Measurements from ENCODE around the gene GRIK2.
"Not testable (repeated sequence)": the region's sequence is repeated elsewhere in the genome, so short reads cannot be mapped to it uniquely, and the experiment has no call there.

Gene GRIK2

DNA sequence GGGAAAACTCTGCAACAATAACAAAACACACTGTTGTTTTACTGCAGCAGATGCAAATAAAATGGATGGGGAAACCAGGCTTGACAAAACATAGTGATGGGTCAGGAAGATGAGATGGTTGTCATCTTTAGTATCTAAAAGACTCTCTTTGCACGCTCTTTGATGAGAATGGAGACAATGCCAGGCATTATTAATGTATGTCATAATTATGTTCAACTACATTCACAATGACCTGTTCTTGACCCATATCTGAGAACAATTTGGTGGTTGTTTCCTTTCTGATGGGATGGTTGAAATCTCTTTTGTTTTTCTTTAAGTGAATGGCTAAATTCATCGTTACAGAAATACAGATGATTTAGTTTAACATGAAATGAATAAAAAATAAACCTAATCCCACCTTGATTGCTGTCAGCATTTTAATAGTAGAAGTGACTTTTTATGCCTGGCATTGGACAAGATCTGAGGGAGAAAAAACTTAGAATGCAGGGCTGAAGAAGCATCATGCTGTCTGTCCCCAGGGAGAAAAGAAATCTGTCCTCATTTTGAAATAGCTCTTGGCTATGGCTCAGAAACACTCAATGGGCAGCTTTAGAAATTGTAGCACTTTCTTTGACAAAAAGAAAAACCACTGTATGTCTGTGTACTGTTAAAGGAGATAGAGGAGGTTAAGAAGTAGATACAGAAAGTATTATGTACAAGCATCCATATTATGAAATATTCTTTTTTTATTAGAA is 12.4 kb upstream of the GRIK2 start:
- DNase-seq (ENCODE audit: insufficient read length, low spot score) (no peak), FAIRE-seq (no peak)
- TF ChIP-seq, protein P1, sequence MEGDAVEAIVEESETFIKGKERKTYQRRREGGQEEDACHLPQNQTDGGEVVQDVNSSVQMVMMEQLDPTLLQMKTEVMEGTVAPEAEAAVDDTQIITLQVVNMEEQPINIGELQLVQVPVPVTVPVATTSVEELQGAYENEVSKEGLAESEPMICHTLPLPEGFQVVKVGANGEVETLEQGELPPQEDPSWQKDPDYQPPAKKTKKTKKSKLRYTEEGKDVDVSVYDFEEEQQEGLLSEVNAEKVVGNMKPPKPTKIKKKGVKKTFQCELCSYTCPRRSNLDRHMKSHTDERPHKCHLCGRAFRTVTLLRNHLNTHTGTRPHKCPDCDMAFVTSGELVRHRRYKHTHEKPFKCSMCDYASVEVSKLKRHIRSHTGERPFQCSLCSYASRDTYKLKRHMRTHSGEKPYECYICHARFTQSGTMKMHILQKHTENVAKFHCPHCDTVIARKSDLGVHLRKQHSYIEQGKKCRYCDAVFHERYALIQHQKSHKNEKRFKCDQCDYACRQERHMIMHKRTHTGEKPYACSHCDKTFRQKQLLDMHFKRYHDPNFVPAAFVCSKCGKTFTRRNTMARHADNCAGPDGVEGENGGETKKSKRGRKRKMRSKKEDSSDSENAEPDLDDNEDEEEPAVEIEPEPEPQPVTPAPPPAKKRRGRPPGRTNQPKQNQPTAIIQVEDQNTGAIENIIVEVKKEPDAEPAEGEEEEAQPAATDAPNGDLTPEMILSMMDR (IDR thresholded peaks at IDR 0.05; ENCODE audit: insufficient read depth, missing control alignments) = no peak

DNA sequence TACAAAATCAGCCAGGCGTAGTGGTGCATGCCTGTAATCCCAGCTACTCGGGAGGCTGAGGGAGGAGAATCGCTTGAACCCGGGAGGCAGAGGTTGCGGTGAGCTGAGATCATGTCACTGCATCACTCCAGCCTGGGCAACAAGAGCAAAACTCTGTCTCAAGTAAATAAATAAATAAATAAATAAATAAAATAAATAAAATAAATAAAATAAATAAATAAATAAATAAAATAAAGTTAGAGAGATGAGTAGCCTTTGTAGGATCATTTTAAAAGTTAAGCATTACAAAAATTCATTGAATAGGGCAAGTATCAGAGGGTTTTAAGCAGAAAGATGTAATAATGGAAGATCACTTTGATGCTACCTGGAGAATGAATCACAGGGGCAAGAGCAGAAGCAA is 9.8 kb upstream of the GRIK2 start:
- not testable (repeated sequence) for FAIRE-seq; DNase-seq (ENCODE audit: insufficient read length, low spot score)

DNA sequence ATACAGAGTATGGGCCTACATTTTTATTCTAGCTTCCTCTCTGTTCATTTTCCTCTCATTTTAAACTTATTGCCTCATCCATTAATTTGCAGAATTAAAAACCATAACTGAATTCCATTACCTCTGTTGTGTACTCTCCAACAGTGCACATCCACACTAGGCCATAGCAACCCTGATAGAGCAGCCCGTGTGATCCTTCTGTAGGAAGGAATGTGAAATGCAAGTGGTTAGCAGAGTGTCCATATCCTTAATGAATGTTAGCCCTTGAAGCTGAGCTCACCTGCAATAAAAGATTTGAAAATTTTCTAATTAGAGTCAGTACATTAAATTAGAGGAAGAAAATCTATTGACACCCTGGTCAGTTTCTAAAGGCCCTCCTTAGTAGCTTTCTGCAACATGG is 6.5 kb upstream of the GRIK2 start:
- TF ChIP-seq, protein P1 (IDR thresholded peaks at IDR 0.05; ENCODE audit: insufficient read depth, missing control alignments) = peak; percentile 11
- DNase-seq (ENCODE audit: insufficient read length, low spot score) (no peak), FAIRE-seq (no peak)

DNA sequence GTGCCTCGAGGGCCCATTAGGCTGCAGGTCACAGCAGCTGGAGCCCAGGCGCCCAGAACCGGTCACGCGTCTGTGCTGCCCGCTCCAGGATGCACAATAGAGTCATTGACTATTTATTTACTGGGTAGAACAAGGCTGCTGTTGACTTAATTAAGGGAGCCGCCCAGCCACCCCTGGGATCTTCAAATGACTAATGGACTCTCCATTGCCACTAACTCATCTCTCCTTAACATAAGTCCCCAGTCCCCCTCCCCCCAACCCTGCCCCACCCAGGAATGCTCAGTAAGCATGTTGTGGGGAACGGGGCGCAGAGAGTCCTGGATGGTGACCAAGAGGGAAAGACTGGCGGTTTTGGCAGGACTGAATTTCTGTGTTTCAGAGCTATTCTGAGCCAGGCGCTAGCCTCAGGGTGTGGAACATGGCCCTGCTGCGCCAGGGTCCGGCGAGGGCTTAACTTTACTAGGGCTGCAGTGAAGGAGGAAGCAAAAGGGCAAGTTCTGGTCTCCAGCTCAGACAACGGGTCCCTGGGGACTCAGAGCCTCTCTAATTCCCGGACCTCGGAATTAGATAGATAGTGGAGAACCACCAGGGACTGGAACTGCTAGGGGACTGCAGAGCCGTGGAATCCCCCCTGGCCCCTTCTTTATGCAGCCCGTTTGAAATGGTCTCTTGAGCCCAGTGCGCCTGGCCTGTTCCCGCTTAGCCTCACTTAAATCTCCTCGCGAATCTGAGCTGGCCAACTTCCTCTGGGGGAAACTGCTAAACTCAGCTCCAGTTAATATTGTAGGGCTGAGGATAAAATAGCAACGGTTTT is 1.5 kb upstream of the GRIK2 start:
- FAIRE-seq (no peak), DNase-seq (ENCODE audit: insufficient read length, low spot score) (no peak)

DNA sequence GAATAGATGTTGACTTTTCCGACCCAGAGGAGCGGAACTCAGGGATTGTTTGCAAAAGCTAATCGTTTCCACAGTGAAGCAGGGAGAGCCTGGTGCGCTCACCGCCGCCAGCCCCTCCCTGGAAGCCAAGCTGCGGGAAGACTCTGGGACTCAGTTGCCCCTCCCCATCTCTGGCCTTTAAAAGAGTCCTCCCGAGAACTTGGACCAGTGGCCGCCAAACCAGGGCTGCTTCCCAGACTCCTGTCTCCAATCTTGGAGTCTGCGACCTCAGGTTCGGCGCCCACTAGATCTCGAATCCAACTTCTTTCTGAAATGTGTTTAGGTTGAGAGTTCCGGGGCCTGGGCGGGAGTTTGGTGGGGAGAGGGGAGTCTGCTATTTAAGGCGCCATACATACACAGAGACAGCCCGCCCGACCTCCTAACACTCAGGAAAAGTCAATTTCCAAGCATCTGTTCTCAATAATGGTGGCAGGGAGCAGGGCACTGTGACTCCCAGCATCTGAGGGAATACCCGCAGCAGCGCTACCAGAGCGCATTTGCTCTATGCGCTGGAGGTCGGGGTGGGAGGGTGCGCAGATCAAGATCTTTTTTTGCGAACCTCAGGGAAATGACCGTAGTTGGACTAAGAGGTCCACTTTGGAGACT is 800 bp upstream of the GRIK2 start:
- no peak for FAIRE-seq
- DNase-seq (ENCODE audit: insufficient read length, low spot score) = no peak
- TF ChIP-seq, protein P1 (IDR thresholded peaks at IDR 0.05; ENCODE audit: insufficient read depth, missing control alignments) = no peak

More for the DNA sequence above, 1.5 kb upstream of the GRIK2 start:
- TF ChIP-seq, protein P1 (IDR thresholded peaks at IDR 0.05; ENCODE audit: insufficient read depth, missing control alignments) = no peak

DNA sequence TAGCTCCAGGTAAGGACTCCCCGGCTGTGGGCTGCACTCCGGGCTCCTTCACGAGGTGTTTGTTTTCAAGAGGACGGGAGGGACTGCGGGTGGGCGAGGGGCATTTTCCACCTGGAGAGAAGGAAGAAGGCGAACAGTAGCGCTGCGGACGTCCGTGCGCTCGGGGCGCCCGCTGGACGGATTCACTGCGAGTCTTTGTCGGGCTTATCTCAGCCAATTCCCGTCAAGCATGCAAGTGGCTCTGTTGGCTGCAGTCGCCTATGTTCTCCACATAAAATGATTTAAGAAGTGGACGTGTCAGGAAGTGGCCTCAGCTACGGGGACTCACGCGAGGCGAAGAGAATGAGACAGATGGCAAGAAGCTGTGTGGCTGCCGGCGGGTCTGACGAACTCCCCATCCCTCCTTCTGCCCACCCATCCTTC is 332 bp downstream of the GRIK2 start:
- DNase-seq (ENCODE audit: insufficient read length, low spot score) (no peak), FAIRE-seq (no peak)

DNA sequence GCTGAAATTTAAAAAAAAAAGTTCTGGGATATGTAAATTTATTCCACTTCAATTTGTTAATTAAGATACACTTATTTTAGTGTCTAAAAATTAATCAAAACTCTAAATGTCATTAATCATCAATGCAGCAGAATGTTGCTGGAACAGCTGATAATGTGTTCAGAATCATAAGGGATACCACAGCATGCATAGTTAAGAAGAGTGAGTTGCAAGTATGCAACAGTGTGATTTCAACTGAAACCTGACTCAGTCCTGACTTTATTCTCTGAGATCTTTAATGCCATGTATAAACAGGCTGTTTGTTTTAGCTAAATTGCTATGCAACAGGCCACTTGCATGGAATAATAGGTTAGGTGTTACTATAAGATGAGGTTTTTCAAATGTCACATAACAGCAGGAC is 1.4 kb downstream of the GRIK2 start:
- peak; percentile 11 for FAIRE-seq
- TF ChIP-seq, protein P1 (IDR thresholded peaks at IDR 0.05; ENCODE audit: insufficient read depth, missing control alignments) = no peak
- DNase-seq (ENCODE audit: insufficient read length, low spot score) = no peak

More for the DNA sequence above, 332 bp downstream of the GRIK2 start:
- TF ChIP-seq, protein P1 (IDR thresholded peaks at IDR 0.05; ENCODE audit: insufficient read depth, missing control alignments) = no peak

Measured in D721Med (cell line).